ENCODE data around the gene CATSPERE.

- TF ChIP-seq ELF4 (IDR thresholded peaks at IDR 0.05) = no peak
- no peak for TF ChIP-seq FOXK2 (IDR thresholded peaks at IDR 0.05)
- no peak for TF ChIP-seq LEF1 (IDR thresholded peaks at IDR 0.05; ENCODE audit: borderline replicate concordance)
- no peak for TF ChIP-seq SUZ12 (IDR thresholded peaks at IDR 0.05)
- TF ChIP-seq SP1 (IDR thresholded peaks at IDR 0.05) = no peak
- TF ChIP-seq ARNT (IDR thresholded peaks at IDR 0.05) = no peak
- no peak for TF ChIP-seq CTBP1 (IDR thresholded peaks at IDR 0.05; ENCODE audit: borderline replicate concordance)
- TF ChIP-seq FOXA1 (IDR thresholded peaks at IDR 0.05) = no peak
- no peak for TF ChIP-seq HDGF (IDR thresholded peaks at IDR 0.05; ENCODE audit: borderline replicate concordance)
- no peak for TF ChIP-seq BHLHE40 (IDR thresholded peaks at IDR 0.05; ENCODE audit: borderline replicate concordance)
- no peak for TF ChIP-seq FOXM1 (IDR thresholded peaks at IDR 0.05; ENCODE audit: borderline replicate concordance)
- no peak for TF ChIP-seq ZNF384 (IDR thresholded peaks at IDR 0.05)
- TF ChIP-seq TARDBP (IDR thresholded peaks at IDR 0.05) = no peak
- no peak for TF ChIP-seq PKNOX1 (IDR thresholded peaks at IDR 0.05)
Observed at GRCh38 chr1:244664353-244664752, 203.3 kb downstream of the CATSPERE start.

Data from HEK293T (cell line).